NOMO-1 treated with DMSO at 0.1 percent for 48 hours (cell line): ENCODE data around the gene SLC6A6.

Experiments
- DNase-seq: peaks from one replicate; lab custom pipeline; 2025; ENCODE audit not compliant: unreplicated experiment; lab: John Stamatoyannopoulos, UW

SLC6A6 gene

GRCh38 chr3:14536837-14537589 lies 134.6 kb downstream of the SLC6A6 start:
- no peak for DNase-seq

DNA sequence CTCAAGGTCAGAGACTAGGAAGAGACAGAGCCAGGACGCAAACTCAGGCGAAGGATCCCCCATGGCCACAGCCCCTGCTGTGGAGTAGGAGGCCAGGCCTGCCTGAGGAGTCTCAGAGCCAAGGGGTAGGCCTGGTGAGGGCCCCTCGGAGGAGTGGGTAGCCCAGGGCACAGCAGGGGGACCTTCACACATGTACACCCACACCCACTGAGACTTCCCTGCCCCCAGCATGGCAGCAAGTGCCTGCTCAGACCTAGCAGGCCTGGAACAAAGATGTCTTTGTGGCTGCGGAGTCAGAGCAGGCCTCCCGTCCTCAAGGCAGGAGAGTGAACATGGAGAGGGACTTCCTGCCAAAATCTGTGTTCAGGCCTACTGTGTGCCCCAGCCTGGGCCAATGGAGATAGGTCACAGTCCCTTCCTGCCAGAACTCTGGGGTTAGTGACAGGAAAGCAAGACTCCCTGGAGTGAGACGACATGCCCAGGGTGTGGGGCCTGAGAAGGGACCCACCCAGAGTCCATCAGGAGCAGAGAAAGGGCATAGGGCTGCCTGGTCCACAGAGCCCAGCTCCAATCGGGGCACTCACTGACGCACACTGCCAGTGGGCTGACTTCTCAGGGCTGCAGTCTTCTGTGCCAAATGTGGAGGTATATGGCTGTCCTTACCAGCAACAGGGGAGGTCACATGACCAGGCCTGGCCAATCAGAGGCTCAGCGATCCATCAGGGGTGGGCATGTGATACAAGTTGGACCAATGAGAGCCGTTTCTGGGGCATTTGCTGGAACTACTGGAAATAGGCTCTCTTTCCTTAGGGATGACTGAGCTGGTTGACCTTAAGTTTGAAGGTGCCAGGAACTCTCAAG lies 135.4 kb downstream of the SLC6A6 start:
- no peak for DNase-seq

GRCh38 chr3:14538451-14539088 lies 136.2 kb downstream of the SLC6A6 start:
- no peak for DNase-seq
